Skeletal muscle satellite cell (primary cell): Measurements from ENCODE around the gene ARRDC3.
A peak's percentile ranks its signal among the peaks of the same experiment; 100 is the strongest.

ENCODE experiments used
- H3K27me3 ChIP-seq: 2 replicates; pipeline ENCODE4 v1.7.0; 2013; ENCODE audit warnings: low read length; ENCODE audit not compliant: control insufficient read depth, insufficient read depth
- H3K36me3 ChIP-seq: 2 replicates; pipeline ENCODE4 v1.7.0; 2013; ENCODE audit warnings: mild to moderate bottlenecking, control low read depth, low read length; ENCODE audit not compliant: insufficient read depth
- H3K4me1 ChIP-seq: 2 replicates; pipeline ENCODE4 v1.7.0; 2013; ENCODE audit warnings: low read length; ENCODE audit not compliant: control insufficient read depth, insufficient read depth
- H3K4me2 ChIP-seq: 2 replicates; pipeline ENCODE4 v1.7.0; 2013; ENCODE audit warnings: mild to moderate bottlenecking, low read length
- H3K4me3 ChIP-seq: 2 replicates; pipeline ENCODE4 v1.7.0; 2013; ENCODE audit warnings: low read length
- H3K9ac ChIP-seq: 2 replicates; pipeline ENCODE4 v1.7.0; 2013; ENCODE audit warnings: mild to moderate bottlenecking, low read depth, low read length, moderate library complexity
- H3K9me3 ChIP-seq: replicated peaks from 2 replicates; pipeline ENCODE4 v1.7.0; 2013; ENCODE audit warnings: mild to moderate bottlenecking, control low read depth, low read length

ARRDC3 gene

GRCh38 chr5:91382530-91383026 is 539 bp downstream of the ARRDC3 start:
- H3K36me3 ChIP-seq: peaks cover 19% of the 10 kb centered on the region
- peak overlapping the region; percentile 91 for H3K4me2 ChIP-seq
- H3K4me3 ChIP-seq: peak overlapping the region; percentile 89
- H3K4me1 ChIP-seq: peaks cover 15% of the 10 kb centered on the region
- H3K9me3 ChIP-seq: no peaks in the 10 kb centered on the region
- H3K27me3 ChIP-seq: no peaks in the 10 kb centered on the region
- H3K9ac ChIP-seq: peak overlapping the region; percentile 100

DNA sequence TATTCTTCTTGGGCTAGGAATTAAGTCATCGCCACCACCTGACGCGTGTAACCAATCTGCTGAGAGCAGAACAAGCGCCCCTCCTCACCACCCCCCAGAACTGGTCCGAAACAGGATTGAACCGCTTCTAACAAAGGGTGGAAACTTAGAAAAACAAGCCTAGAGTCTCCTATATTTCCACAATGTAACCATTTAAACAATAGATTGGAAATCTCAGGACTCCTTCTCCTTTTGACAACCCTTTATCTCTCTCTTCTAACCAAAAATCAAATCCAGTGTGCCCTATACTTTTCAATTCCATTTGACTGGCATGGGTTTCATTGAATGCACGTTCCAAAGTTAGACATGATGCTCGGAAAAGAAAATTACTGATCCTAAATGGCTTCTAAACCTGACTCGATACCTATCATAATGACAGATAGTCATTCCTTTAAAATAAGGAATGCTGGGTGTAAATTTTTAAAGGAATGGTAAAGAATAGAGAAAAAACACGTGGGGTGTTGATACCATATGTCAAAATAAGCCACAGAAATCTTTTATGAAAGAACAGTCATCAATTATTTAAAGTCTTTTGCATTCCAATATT is 1.2 kb downstream of the ARRDC3 start:
- H3K4me2 ChIP-seq: peak overlapping the region; percentile 91

GRCh38 chr5:91381239-91381773 is 1.8 kb downstream of the ARRDC3 start:
- Histone ChIP-seq H3K4me3 (peak overlapping the region; percentile 89), H3K4me1 (peaks cover 17% of the 10 kb centered on the region)

More for the DNA sequence above, 1.2 kb downstream of the ARRDC3 start:
- Histone ChIP-seq H3K4me3 (peak overlapping the region; percentile 89), H3K4me1 (peaks cover 17% of the 10 kb centered on the region), H3K36me3 (peaks cover 27% of the 10 kb centered on the region), H3K9ac (peak overlapping the region; percentile 100), H3K9me3 (no peaks in the 10 kb centered on the region), H3K27me3 (no peaks in the 10 kb centered on the region)

DNA sequence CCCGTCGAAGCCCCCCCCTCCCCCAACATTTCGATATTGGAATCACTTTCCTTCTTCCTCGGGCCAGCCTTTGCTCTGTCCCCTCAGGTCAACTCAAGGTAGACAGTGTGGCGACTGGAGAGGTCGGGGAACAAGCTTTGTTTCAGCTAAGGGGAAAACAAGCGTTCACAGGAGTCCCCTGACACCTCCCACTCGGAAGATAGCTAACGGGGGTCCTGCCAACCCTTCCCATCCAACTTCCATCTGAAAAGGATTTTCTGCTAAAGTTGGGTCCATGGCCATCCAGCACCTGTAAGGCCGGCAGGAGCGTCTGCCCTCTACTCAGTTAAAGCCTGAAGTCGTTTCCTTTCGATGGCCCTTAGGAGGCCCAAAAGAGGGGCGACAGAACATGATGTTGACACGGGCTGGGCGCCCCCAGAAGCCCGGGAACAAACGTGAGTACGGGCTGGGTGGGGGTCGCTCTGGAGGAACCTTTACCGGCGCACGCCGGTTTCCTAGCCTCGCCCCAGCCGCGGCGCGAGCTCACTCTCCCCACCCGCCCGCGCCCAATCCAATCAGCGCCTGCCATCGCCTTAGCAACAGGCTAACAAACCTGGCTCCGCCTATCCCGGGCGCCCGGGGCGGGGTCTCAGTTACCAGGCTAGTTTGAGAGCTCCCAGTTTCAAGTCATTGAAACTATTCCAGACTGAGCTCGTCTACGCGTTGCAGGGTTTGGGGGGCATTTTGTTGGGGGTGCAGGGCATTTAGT is 2.5 kb downstream of the ARRDC3 start:
- no peaks in the 10 kb centered on the region for H3K27me3 ChIP-seq
- H3K4me1 ChIP-seq: peaks cover 17% of the 10 kb centered on the region
- H3K9me3 ChIP-seq: no peaks in the 10 kb centered on the region
- peak overlapping the region; percentile 89 for H3K4me3 ChIP-seq
- H3K4me2 ChIP-seq: peak overlapping the region; percentile 92
- H3K36me3 ChIP-seq: peaks cover 39% of the 10 kb centered on the region
- peak overlapping the region; percentile 100 for H3K9ac ChIP-seq

More at GRCh38 chr5:91381239-91381773, 1.8 kb downstream of the ARRDC3 start:
- Histone ChIP-seq H3K4me2 (peak overlapping the region; percentile 91), H3K36me3 (peaks cover 32% of the 10 kb centered on the region), H3K9ac (peak overlapping the region; percentile 100), H3K9me3 (no peaks in the 10 kb centered on the region), H3K27me3 (no peaks in the 10 kb centered on the region)

- no peaks in the 10 kb centered on the region for H3K9me3 ChIP-seq
- peak overlapping the region; percentile 92 for H3K4me2 ChIP-seq
- peaks cover 45% of the 10 kb centered on the region for H3K36me3 ChIP-seq
- H3K4me1 ChIP-seq: peaks cover 17% of the 10 kb centered on the region
- peak overlapping the region; percentile 89 for H3K4me3 ChIP-seq
- H3K27me3 ChIP-seq: no peaks in the 10 kb centered on the region
- H3K9ac ChIP-seq: peak overlapping the region; percentile 100
These were observed 3.1 kb downstream of the ARRDC3 start for GRCh38 chr5:91379914-91380490.

- H3K4me1 ChIP-seq: peaks cover 14% of the 10 kb centered on the region
- peak overlapping the region; percentile 89 for H3K4me3 ChIP-seq
- no peaks in the 10 kb centered on the region for H3K27me3 ChIP-seq
- H3K36me3 ChIP-seq: peaks cover 51% of the 10 kb centered on the region
- peak overlapping the region; percentile 100 for H3K9ac ChIP-seq
- H3K4me2 ChIP-seq: peak overlapping the region; percentile 80
- H3K9me3 ChIP-seq: no peaks in the 10 kb centered on the region
These were observed 3.7 kb downstream of the ARRDC3 start for GRCh38 chr5:91379246-91379913.

GRCh38 chr5:91378752-91379211 is 4.3 kb downstream of the ARRDC3 start:
- Histone ChIP-seq H3K4me3 (peak overlapping the region; percentile 89), H3K4me2 (peak overlapping the region; percentile 80), H3K36me3 (peaks cover 57% of the 10 kb centered on the region), H3K4me1 (peaks cover 8% of the 10 kb centered on the region), H3K9me3 (no peaks in the 10 kb centered on the region), H3K27me3 (no peaks in the 10 kb centered on the region), H3K9ac (peak overlapping the region; percentile 100)

GRCh38 chr5:91374893-91375520 is 8.1 kb downstream of the ARRDC3 start:
- no peaks in the 10 kb centered on the region for H3K27me3 ChIP-seq
- H3K9ac ChIP-seq: no peak overlapping the region
- no peaks in the 10 kb centered on the region for H3K9me3 ChIP-seq
- peaks cover 92% of the 10 kb centered on the region for H3K36me3 ChIP-seq
- no peak overlapping the region for H3K4me2 ChIP-seq
- H3K4me3 ChIP-seq: no peak overlapping the region
- peaks cover 8% of the 10 kb centered on the region for H3K4me1 ChIP-seq

DNA sequence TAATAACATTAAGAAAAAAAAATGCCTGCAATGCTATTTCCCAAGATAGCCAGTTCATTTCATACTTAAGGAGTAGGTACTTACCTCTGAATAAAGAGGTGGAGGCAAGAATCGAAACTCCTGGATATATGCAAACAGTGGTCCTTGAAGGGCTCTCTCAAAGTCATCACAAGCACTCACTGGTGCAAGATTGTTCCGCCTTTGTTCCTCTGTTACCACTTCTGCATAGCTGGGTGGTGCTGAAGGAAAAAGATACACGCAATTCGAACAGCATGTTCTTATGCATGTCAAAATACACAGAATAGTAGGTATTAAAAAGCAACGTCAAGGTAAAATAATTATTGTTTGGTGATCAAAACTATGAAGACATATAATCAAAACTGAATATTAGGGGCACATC is 9.5 kb downstream of the ARRDC3 start:
- Histone ChIP-seq H3K9ac (no peak overlapping the region), H3K4me2 (no peak overlapping the region), H3K9me3 (no peaks in the 10 kb centered on the region), H3K27me3 (no peaks in the 10 kb centered on the region), H3K4me1 (peaks cover 6% of the 10 kb centered on the region), H3K36me3 (peaks cover 99% of the 10 kb centered on the region), H3K4me3 (no peak overlapping the region)

DNA sequence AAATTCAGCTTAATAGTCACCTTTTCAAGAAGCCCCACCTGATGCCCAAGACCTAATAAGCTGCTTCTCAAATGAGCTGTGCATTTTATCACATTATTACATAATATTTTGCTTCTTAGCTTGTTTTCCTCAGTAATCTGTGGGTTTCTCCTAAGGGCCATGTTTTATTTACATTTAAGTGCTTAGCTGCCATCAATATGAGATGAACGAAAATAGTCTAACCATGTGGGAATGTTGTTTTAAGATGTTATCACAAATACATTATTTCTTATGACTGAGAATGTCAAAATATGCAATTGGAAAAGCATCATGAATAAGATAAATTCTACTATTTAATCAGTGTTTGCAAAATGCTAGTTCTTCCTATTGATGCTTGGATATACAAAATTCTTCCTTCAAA is 10.1 kb downstream of the ARRDC3 start:
- Histone ChIP-seq H3K4me3 (no peak overlapping the region), H3K27me3 (no peaks in the 10 kb centered on the region), H3K4me2 (no peak overlapping the region), H3K9ac (no peak overlapping the region), H3K36me3 (peaks cover 99% of the 10 kb centered on the region), H3K4me1 (peaks cover 2% of the 10 kb centered on the region), H3K9me3 (no peaks in the 10 kb centered on the region)
